ENCODE results near the gene PEF1. TPM values are rescaled to one million over a fixed set of nuclear protein-coding genes. Genes with fewer than 3 reads are reported as not detected.
A peak's percentile ranks its signal among the peaks of the same experiment; 100 is the strongest.

PEF1 gene
- total RNA-seq, result 10 to 100 TPM; 45.9 to 47.1 TPM

- CTCF ChIA-PET, result interaction anchor here (0.8 to 4.5 kb wide), 12 partner anchors 9 to 298 kb away, joined by 3 to 31 read pairs (median 4); no protein-coding TSS in a partner anchor
- H3K4me3 Mint-ChIP-seq, result peak within 1 kb of the TSS; percentile 96
- peaks cover 2% of the 10 kb centered on the region for H3K36me3 Mint-ChIP-seq
- no peaks in the 10 kb centered on the region for H3K27me3 Mint-ChIP-seq
- DNase-seq (peak; percentile 99), ATAC-seq (peak; percentile 85)
- peaks cover 29% of the 10 kb centered on the region for H3K4me1 Mint-ChIP-seq
- peaks cover 2% of the 10 kb centered on the region for H3K9me3 Mint-ChIP-seq (ENCODE audit: low read depth)
- H3K27ac Mint-ChIP-seq, result peak within 1 kb of the TSS; percentile 100
Measured at GRCh38 chr1:31644560-31645273, at the start of gene PEF1. PEF1 (minus strand) TSS chr1:31644876; CDS start chr1:31644864, 12 bp downstream.

GRCh38 chr1:31693231-31693630 lies 48.6 kb upstream of the PEF1 start:
- DNase-seq (no peak), ATAC-seq (no peak)
- CTCF ChIA-PET, result interaction anchor here (1.6 kb wide), 1 partner anchor 12 kb away, joined by 3 read pairs; no protein-coding TSS in a partner anchor
- no peak overlapping the region for H3K27ac Mint-ChIP-seq
- H3K36me3 Mint-ChIP-seq, result no peaks in the 10 kb centered on the region
- no peaks in the 10 kb centered on the region for H3K4me1 Mint-ChIP-seq
- peaks cover 2% of the 10 kb centered on the region for H3K27me3 Mint-ChIP-seq
- no peaks in the 10 kb centered on the region for H3K9me3 Mint-ChIP-seq (ENCODE audit: low read depth)
- no peak overlapping the region for H3K4me3 Mint-ChIP-seq

- no peak overlapping the region for H3K27ac Mint-ChIP-seq
- H3K27me3 Mint-ChIP-seq, result peaks cover 2% of the 10 kb centered on the region
- DNase-seq (no peak), ATAC-seq (no peak)
- H3K36me3 Mint-ChIP-seq, result no peaks in the 10 kb centered on the region
- H3K9me3 Mint-ChIP-seq (ENCODE audit: low read depth), result no peaks in the 10 kb centered on the region
- H3K4me3 Mint-ChIP-seq, result no peak overlapping the region
- H3K4me1 Mint-ChIP-seq, result no peaks in the 10 kb centered on the region
- CTCF ChIA-PET, result interaction anchor here (1.1 to 1.6 kb wide), 2 partner anchors 13 to 54 kb away, joined by 3 read pairs; no protein-coding TSS in a partner anchor
Measured at GRCh38 chr1:31691951-31692350, 47.3 kb upstream of the PEF1 start.

- H3K9me3 Mint-ChIP-seq (ENCODE audit: low read depth), result no peaks in the 10 kb centered on the region
- no peaks in the 10 kb centered on the region for H3K4me1 Mint-ChIP-seq
- CTCF ChIA-PET, result interaction anchor here (1.1 kb wide), 1 partner anchor 54 kb away, joined by 3 read pairs; no protein-coding TSS in a partner anchor
- no peak overlapping the region for H3K27ac Mint-ChIP-seq
- DNase-seq (no peak), ATAC-seq (no peak)
- no peaks in the 10 kb centered on the region for H3K36me3 Mint-ChIP-seq
- H3K4me3 Mint-ChIP-seq, result no peak overlapping the region
- H3K27me3 Mint-ChIP-seq, result peaks cover 6% of the 10 kb centered on the region
Measured at GRCh38 chr1:31691446-31691845, 46.8 kb upstream of the PEF1 start.

- H3K36me3 Mint-ChIP-seq, result no peaks in the 10 kb centered on the region
- no peak overlapping the region for H3K27ac Mint-ChIP-seq
- H3K4me3 Mint-ChIP-seq, result no peak overlapping the region
- H3K27me3 Mint-ChIP-seq, result peaks cover 7% of the 10 kb centered on the region
- CTCF ChIA-PET, result no interaction called here
- no peak for DNase-seq
- no peaks in the 10 kb centered on the region for H3K9me3 Mint-ChIP-seq (ENCODE audit: low read depth)
- H3K4me1 Mint-ChIP-seq, result no peaks in the 10 kb centered on the region
- ATAC-seq, result no peak
Measured at GRCh38 chr1:31690921-31691320, 46.2 kb upstream of the PEF1 start.

- Mint-ChIP-seq H3K36me3 (no peaks in the 10 kb centered on the region), H3K9me3 (ENCODE audit: low read depth) (no peaks in the 10 kb centered on the region), H3K27ac (no peak overlapping the region), H3K4me3 (no peak overlapping the region), H3K4me1 (no peaks in the 10 kb centered on the region), H3K27me3 (peaks cover 9% of the 10 kb centered on the region)
- CTCF ChIA-PET, result no interaction called here
- no peak for ATAC-seq
- no peak for DNase-seq
Measured at GRCh38 chr1:31689854-31690253, 45.2 kb upstream of the PEF1 start.

GRCh38 chr1:31689379-31689778 lies 44.7 kb upstream of the PEF1 start:
- Mint-ChIP-seq H3K27ac (no peak overlapping the region), H3K36me3 (no peaks in the 10 kb centered on the region), H3K9me3 (ENCODE audit: low read depth) (no peaks in the 10 kb centered on the region), H3K4me3 (no peak overlapping the region), H3K4me1 (no peaks in the 10 kb centered on the region), H3K27me3 (peaks cover 12% of the 10 kb centered on the region)
- ATAC-seq (no peak), DNase-seq (no peak)
- CTCF ChIA-PET, result no interaction called here

GRCh38 chr1:31688233-31688918 lies 43.7 kb upstream of the PEF1 start:
- Mint-ChIP-seq H3K4me1 (no peaks in the 10 kb centered on the region), H3K4me3 (no peak overlapping the region), H3K9me3 (ENCODE audit: low read depth) (no peaks in the 10 kb centered on the region), H3K27ac (no peak overlapping the region), H3K27me3 (peaks cover 12% of the 10 kb centered on the region), H3K36me3 (no peaks in the 10 kb centered on the region)
- ATAC-seq (no peak), DNase-seq (no peak)
- CTCF ChIA-PET, result interaction anchor here (0.9 kb wide), 1 partner anchor 16 kb away, joined by 3 read pairs; no protein-coding TSS in a partner anchor

- DNase-seq (no peak), ATAC-seq (no peak)
- H3K36me3 Mint-ChIP-seq, result no peaks in the 10 kb centered on the region
- no peaks in the 10 kb centered on the region for H3K4me1 Mint-ChIP-seq
- CTCF ChIA-PET, result no interaction called here
- no peak overlapping the region for H3K27ac Mint-ChIP-seq
- H3K4me3 Mint-ChIP-seq, result no peak overlapping the region
- H3K27me3 Mint-ChIP-seq, result peaks cover 14% of the 10 kb centered on the region
- H3K9me3 Mint-ChIP-seq (ENCODE audit: low read depth), result no peaks in the 10 kb centered on the region
Measured at GRCh38 chr1:31687601-31688000, 42.9 kb upstream of the PEF1 start.

- ATAC-seq (no peak), DNase-seq (no peak)
- no peak overlapping the region for H3K4me3 Mint-ChIP-seq
- H3K36me3 Mint-ChIP-seq, result no peaks in the 10 kb centered on the region
- H3K27ac Mint-ChIP-seq, result no peak overlapping the region
- no peaks in the 10 kb centered on the region for H3K9me3 Mint-ChIP-seq (ENCODE audit: low read depth)
- no peaks in the 10 kb centered on the region for H3K4me1 Mint-ChIP-seq
- peaks cover 22% of the 10 kb centered on the region for H3K27me3 Mint-ChIP-seq
- CTCF ChIA-PET, result interaction anchor here (1.0 to 1.5 kb wide), 3 partner anchors 11 to 22 kb away, joined by 3 to 6 read pairs (median 4); no protein-coding TSS in a partner anchor
Measured at GRCh38 chr1:31685795-31686194, 41.1 kb upstream of the PEF1 start.

GRCh38 chr1:31683997-31684396 lies 39.3 kb upstream of the PEF1 start:
- Mint-ChIP-seq H3K4me1 (no peaks in the 10 kb centered on the region), H3K27ac (no peak overlapping the region), H3K36me3 (no peaks in the 10 kb centered on the region), H3K27me3 (peaks cover 31% of the 10 kb centered on the region), H3K4me3 (no peak overlapping the region), H3K9me3 (ENCODE audit: low read depth) (no peaks in the 10 kb centered on the region)
- CTCF ChIA-PET, result interaction anchor here (1.0 kb wide), 1 partner anchor 13 kb away, joined by 4 read pairs; no protein-coding TSS in a partner anchor
- ATAC-seq (peak; percentile 61), DNase-seq (no peak)

GRCh38 chr1:31681415-31681814 lies 36.7 kb upstream of the PEF1 start:
- Mint-ChIP-seq H3K27ac (no peak overlapping the region), H3K4me3 (no peak overlapping the region), H3K36me3 (no peaks in the 10 kb centered on the region), H3K27me3 (peaks cover 40% of the 10 kb centered on the region), H3K4me1 (no peaks in the 10 kb centered on the region), H3K9me3 (ENCODE audit: low read depth) (no peaks in the 10 kb centered on the region)
- CTCF ChIA-PET, result no interaction called here
- DNase-seq (no peak), ATAC-seq (no peak)

- ATAC-seq (no peak), DNase-seq (no peak)
- Mint-ChIP-seq H3K9me3 (ENCODE audit: low read depth) (no peaks in the 10 kb centered on the region), H3K4me1 (no peaks in the 10 kb centered on the region), H3K27me3 (peaks cover 39% of the 10 kb centered on the region), H3K27ac (no peak overlapping the region), H3K36me3 (no peaks in the 10 kb centered on the region), H3K4me3 (no peak overlapping the region)
- CTCF ChIA-PET, result interaction anchor here (1.3 to 1.6 kb wide), 4 partner anchors 15 to 34 kb away, joined by 3 to 8 read pairs (median 4); partner anchors contain the start of gene COL16A1
Measured at GRCh38 chr1:31679676-31680230, 35.1 kb upstream of the PEF1 start.

Data from activated CD8-positive, alpha-beta memory T cell treated with anti-CD3 and anti-CD28 coated beads, Interleukin-2, amount 10 ng/mL, durations not matched to agents 7 days and 5 days (primary cell).